ENCODE measurements around the gene NRL. TPM values are rescaled to one million over a fixed set of nuclear protein-coding genes. Genes with fewer than 3 reads are reported as not detected.

NRL gene
- polyA plus RNA-seq, 3 donors, result 1.8 to 3.7 (median 2.9) TPM

DNA sequence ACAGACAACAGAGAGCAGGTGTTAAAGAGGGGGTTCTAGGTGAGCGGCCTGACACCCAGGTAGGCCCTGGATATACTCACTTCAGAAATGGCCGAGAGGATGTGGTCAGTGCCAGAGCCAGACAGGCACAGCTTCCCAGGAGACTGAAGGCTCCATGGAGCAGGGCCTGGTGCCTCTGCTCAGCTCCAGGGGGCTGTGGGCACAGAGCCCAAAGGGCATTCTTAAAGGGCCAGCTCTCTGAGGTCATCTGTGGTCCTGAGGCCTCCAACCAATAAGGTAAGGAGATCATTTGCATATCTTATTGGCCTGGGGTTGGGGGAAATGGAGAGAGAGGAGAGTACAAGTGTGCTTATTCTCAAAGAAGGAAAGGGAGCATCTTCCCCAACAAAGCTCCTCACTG, 30.3 kb downstream of the NRL start:
- no peak for DNase-seq (ENCODE audit: low read depth in 3 of 3, low spot score in 2 of 3)

DNA sequence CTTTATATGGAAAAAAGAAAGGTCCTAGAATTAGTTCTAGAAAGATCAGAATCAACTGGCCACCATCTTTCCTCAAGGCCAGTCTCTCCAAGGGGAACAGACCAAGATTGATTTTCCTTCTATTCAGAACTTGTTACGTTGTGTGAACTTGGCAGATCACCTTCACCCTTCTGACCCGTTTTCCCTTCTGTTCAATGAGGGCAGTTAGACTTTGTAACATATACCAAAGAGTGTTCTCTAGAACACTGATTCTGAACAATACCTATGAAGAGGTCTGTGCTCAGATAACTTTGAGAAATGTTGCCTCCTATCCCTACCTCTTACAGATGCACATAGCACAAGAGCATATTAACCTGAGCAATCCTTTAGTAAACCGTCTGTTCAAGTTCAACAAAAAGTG, 31.3 kb downstream of the NRL start:
- no peak for DNase-seq (ENCODE audit: low read depth in 3 of 3, low spot score in 2 of 3)

DNA sequence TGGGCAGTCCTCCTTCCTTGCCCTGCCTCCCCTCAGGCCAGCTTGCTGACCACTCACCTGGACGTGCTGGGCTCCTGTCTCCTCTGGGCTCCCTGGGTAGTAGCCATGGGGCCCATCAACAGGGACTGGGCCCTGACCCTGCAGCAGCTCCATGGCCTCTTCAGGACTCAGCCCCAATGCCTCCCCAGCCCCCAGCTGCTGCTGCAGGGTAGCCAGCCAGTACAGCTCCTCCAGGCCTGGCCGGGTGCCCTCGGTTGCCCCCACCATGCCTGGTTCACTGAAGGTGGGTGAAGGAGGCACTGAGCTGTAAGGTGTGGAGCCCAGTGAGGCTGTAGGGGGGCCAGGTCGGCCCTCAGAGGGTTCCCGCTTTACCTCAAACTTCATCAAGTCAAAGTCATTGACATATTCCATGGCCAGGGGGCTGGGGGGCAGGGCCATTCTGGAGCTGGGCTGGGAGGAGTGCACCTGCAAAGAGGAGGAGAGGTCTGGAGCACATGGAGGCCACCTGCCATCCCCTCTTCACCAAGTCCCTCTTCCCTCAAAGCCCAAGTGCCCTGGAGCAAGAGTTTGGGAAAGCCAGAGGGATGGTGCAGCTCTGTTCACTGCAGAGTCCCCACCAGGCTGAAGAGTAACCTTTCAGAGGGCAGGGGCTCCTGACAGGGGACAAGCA, 32.2 kb downstream of the NRL start:
- DNase-seq (ENCODE audit: low read depth in 3 of 3, low spot score in 2 of 3), result no peak

DNA sequence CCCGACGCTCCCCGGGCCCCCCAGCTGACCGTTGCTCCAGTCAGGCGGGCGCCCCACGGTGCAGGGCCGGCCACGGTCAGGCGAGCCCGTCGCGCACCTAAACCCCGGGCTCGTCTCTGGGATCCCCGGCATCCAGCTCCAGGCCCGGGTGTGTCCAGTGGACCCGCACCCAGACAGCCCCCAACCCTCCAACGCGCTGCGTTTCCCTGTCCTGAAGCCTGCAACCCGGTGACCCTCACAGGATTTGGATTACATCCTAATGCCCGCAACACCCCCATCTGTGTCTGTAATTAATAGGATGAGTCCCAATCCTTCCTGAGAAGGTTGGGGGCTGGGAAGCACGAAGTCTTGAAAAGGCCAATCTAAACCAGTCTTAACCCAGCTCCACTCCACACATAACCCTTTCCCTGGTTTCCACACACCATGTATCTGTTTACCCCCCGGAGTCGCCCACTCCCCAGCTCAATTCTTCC, 33.0 kb downstream of the NRL start:
- no peak for DNase-seq (ENCODE audit: low read depth in 3 of 3, low spot score in 2 of 3)

DNA sequence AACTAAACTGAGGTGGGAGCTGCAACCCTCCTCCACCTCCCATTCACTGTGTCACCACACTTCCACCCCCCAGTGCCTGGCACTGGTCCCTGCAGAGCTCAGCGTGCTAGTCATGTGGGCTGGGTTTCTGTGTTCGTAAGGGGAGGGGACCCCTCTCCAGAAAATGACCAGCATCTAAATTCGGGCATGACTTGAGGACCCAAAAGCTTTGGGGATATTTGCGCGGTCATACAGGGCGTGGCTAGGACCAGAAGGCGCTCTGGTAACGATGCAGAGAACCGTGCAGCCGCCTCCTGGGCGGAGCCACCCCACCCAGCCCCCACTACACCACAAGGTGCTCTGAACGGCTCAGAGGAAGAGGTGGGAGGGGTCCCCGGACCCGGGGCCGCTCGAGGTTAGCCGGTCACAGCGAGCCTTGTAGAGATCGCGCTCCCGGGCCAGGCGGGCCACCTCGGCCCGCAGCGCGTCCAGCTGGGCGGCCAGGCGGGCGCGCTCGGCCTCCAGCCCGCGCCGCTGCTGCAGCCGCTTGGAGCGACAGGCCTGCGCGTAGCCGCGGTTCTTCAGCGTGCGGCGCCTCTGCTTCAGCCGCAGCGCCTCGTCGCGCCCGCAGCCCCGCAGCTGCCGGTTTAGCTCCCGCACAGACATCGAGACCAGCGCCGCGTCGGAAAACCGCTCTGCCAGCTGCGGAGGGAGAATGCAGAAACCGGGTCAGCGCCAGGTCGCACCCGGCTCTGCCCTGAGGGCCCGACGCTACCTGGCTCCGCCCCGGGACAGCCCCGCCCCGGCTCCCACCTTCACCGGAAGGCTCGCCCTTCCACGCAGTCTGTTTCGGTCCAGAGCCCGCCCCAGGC, 33.6 kb downstream of the NRL start:
- DNase-seq (ENCODE audit: low read depth in 3 of 3, low spot score in 2 of 3), result peak in 1 of 3 donors; percentile 30

DNA sequence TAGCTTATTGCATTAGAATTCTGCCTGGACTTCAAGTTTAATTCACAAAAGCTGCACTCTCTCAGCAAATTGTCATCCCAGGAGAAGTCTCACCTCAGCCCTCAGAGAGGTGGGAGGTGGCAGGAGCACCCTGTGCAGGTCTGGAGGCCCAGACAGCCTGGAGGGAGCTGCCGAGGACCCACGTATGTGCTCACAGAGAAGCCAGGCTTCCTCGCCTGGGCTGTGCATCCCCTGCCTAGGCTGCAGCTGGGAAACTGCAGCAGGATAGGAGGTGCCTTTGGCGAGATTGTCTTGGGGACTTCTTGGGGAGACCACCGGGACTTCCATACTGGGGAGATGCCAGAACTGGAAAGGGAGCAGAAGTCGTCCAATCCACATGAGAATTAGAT, 34.6 kb downstream of the NRL start:
- DNase-seq (ENCODE audit: low read depth in 3 of 3, low spot score in 2 of 3), result no peak

DNA sequence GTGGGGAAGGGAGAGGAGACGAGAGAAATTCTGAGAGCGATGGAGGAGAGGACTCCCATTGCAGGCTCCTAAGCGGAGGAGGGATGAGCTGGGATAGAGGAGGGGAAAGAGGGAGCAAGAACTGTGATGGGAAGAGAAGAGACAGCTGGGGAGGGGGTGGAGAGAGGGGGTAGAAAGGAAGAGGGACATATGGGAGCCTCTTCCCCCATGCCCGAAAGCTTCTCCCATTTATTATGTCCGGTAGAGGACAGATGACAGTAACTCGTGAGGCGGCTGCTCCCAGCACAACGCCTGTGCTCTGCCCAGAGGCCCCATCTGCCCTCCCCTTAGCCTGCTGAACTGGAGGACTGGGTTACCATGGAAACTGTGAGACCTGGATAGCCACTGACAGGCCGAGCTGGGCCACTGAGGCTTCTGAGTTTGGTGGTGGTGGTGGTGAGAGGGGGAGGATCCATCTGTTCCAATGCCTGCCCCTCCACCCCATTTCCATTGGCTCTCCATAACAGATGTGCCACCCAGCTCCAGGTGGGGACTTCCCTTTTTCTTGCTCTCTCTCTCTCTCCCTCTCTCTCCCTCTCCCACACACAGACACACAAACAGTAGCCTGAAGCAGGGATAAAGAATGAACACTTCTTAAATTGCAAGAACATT, 35.1 kb downstream of the NRL start:
- DNase-seq (ENCODE audit: low read depth in 3 of 3, low spot score in 2 of 3), result no peak

DNA sequence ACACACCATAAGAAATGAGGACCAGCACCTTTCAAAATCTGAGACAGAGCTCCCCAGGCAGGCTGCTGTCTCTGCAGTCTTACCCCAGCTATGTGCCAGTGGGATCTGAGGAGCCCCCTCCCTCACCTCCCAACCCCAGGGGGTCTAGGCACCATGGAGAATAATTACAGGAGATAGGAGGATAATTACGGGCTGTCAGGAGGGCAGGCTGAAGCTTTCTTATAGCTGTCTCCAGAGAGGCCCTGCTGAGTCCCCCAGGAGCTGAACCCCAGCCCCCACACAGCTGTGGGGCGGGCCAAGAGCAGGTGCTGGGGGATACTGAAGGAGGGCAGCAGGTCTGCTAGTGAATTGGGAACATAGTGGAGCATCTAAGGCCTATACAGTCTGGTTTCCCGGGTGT, 36.6 kb downstream of the NRL start:
- DNase-seq (ENCODE audit: low read depth in 3 of 3, low spot score in 2 of 3), result no peak

DNA sequence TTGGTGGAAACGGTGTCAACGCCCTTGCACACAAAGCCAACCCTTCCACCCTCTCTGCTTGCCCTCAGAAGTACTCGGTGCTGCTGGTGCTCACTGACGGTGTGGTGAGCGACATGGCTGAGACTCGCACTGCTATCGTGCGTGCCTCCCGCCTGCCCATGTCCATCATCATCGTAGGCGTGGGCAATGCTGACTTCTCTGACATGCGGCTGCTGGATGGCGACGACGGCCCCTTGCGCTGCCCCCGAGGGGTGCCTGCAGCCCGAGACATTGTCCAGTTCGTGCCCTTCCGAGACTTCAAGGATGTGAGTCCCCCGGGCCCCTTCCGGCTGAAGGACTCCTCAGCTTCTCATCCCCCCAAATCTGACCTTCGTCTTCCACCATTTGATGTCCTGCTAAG, 37.7 kb downstream of the NRL start:
- no peak for DNase-seq (ENCODE audit: low read depth in 3 of 3, low spot score in 2 of 3)

DNA sequence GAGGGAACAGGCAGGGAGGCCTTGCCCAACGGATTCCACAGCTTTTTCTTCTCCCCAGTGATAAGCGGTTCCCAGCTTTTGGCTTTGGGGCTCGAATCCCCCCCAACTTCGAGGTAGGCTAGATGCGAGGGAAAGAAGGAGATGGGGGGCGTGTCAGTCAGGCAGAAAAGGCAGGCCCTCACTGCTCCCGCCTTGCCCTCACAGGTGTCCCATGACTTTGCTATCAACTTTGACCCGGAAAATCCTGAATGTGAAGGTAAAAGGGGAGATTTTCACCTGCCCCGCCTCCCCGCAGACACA, 38.5 kb downstream of the NRL start:
- no peak for DNase-seq (ENCODE audit: low read depth in 3 of 3, low spot score in 2 of 3)

DNA sequence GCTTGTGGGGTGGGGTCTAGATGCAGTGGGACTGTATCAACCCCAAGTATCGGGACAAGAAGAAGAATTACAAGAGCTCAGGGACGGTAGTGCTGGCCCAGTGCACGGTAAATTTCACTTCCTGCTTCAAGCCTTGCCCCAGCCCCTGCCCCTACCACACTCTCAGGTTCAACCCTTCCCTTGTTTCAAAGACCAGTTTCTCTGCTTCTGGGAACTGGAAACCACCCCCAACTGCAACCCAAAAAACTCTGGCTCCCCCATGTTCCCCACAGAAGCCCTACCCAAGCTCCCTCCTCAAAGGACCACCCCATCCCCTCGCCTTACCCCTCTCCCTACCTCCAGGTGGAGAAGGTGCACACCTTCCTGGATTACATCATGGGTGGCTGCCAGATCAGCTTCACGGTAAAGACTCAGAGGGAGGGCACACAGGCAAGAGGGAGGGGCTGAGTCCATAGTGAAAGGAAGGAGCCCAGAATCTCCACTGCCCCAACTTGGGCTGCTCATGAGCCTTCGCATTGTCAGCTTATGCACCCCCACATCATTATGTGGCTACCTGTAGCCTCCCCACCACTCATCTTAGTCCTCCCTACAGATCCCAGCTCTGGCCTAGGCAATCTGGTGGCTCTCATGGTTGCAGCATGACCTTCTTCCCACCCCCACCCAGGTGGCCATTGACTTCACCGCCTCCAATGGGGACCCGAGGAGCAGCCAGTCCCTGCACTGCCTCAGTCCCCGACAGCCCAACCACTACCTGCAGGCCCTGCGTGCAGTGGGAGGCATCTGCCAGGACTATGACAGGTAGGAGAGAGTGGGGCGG, 39.1 kb downstream of the NRL start:
- no peak for DNase-seq (ENCODE audit: low read depth in 3 of 3, low spot score in 2 of 3)

DNA sequence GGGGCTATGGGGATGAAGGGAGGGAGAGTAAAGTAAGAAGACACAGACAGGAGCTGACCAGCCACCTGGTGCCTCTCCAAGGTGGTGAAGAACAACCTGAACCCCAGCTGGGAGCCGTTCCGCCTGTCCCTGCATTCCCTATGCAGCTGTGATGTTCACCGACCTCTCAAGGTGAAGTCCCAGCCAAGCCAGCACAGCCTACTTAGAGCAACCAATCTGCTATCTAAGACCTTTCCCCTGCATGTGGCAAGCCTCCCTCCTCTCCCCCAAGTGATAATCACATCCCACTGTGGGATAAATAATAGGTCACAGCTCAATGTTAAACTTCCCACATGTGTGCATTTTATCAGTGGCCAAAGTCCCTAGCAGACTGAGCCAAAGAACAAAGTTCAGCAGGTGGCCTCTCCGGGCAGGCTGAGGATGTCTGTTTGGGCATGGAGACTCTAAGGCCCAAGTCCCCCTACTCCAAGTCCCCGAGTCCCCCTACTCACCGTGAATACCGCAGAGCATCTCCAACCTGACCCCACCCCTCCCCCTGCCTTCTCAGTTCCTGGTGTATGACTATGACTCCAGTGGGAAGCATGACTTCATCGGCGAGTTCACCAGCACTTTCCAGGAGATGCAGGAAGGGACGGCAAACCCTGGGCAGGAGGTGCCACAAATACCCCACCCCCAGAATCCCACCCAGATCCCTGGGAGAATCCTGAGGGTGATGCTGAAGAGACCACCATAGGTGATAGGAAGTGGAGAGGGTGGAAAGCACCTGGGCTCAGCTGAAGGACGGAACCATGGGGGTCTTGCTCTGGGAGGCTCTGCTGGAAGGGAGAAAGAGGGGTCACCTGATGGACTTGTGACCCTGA, 39.9 kb downstream of the NRL start:
- DNase-seq (ENCODE audit: low read depth in 3 of 3, low spot score in 2 of 3), result no peak

DNA sequence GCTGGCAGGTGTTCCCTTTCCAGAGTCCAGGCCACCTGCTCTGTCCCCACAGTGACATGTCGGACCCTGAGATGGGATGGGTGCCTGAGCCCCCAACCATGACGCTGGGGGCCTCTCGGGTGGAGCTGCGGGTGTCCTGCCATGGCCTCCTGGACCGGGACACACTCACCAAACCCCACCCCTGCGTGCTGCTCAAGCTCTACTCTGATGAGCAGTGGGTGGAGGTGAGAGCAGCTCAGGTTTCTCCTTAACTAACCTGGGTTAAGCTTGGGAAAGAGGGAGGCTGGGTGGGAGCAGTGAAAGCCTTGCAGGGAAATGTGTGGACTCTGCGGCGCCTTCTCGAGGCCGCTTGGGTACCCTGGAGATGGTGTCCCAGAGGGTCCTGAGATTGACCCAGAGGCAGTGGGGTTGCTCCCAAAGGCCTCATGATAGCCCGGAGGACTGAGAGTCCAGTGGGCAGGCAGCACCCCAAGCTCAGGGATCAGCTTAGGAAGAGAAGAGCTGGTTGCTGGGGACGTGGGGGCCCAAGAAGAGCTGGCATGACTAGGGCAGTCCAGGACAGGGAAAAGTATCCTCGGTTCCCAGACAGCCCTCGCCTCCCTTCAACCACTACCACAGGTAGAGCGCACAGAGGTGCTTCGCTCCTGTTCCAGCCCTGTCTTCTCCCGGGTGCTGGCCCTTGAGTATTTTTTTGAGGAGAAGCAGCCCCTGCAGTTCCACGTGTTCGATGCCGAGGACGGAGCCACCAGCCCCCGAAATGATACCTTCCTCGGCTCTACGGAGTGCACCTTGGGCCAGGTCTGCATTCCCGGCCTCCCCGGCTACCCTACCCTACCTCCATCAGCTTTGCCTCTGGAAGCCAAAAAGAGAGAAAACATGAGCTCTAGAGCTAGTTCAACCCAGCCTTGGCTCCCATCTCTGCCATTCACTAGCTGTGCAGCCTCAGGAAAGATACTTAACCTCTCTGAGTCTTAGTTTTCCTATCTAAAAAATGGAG, 41.6 kb downstream of the NRL start:
- no peak for DNase-seq (ENCODE audit: low read depth in 3 of 3, low spot score in 2 of 3)

DNA sequence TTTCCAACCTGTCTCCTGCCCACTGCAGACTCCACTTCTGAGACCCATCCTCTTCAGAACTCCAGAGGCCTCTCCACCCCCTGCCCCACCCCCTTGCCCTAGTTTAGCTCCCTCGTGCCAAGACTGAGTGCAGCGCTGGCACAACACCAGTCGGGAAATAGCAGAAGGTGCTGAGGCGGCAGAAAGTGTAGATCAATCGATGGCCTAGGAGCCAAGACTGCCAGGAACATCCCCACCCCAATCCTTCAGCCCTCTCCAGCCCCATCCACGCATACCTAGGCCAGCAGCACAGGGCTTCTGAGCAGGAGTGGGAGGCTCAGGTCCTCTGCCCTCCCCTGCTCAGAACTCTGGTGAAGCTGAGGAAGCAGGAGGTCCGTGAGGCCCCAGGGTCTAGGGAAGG, 42.3 kb downstream of the NRL start:
- DNase-seq (ENCODE audit: low read depth in 3 of 3, low spot score in 2 of 3), result no peak

DNA sequence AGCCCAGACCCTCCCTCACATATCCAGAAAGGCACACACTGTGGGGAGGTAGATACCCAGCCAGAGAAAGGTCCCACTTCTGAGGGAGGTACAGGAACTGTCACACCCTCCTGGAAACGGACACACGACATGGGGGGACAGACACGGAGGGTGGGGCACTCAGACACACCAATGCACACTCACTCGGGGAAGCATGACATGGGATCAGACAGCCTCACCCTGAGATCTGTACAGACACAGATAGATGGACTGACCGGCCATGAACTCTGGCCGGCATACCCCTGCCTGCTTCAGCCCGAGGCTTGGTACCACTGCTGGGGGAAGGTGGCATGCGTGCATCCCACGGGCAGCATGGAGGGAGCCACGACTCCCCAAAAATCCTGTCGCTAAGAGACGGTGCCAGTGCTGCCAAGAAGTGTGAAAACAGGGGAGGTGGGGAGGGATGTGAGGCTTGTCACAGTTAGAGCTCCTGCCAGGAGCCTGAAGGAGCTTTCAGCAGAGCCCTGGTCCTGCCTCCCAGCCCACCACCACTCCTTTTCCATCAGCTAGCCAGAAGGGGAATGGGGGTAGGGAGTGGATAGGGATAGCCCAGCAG, 42.8 kb downstream of the NRL start:
- DNase-seq (ENCODE audit: low read depth in 3 of 3, low spot score in 2 of 3), result no peak

DNA sequence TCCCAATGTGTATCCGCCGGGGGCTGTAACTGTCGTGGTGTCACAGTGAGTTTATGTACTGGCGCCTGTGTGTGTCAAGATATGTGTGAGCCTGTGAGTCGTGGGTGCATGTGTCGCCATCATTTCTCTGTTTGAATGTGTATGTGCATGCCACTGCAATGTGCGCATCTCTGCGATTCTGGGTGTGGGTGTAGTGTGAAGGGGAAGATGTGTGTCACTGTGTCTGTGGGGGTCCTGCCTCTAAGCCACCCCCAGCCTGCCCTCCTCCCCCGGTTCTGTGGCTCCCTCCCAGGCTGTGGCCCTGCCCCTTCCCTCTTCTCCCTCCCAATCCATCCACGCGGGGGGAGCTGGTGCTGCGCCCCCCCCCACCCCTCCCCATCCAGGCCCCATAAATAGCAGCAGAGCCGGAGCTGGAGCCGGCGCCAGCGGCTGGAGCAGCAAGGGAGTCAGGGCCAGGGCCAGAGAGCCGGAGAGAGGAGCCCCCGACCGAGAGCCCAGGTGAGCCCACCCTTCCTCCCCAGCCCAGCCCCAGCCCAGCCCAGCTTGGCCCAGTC, 43.5 kb downstream of the NRL start, which contains the start of gene CPNE6:
Gene CPNE6 (plus strand): TSS at position 419 of the 554 bp plus-strand sequence. CDS start 1,375 bp downstream, outside the sequence.
- DNase-seq (ENCODE audit: low read depth in 3 of 3, low spot score in 2 of 3), result no peak

DNA sequence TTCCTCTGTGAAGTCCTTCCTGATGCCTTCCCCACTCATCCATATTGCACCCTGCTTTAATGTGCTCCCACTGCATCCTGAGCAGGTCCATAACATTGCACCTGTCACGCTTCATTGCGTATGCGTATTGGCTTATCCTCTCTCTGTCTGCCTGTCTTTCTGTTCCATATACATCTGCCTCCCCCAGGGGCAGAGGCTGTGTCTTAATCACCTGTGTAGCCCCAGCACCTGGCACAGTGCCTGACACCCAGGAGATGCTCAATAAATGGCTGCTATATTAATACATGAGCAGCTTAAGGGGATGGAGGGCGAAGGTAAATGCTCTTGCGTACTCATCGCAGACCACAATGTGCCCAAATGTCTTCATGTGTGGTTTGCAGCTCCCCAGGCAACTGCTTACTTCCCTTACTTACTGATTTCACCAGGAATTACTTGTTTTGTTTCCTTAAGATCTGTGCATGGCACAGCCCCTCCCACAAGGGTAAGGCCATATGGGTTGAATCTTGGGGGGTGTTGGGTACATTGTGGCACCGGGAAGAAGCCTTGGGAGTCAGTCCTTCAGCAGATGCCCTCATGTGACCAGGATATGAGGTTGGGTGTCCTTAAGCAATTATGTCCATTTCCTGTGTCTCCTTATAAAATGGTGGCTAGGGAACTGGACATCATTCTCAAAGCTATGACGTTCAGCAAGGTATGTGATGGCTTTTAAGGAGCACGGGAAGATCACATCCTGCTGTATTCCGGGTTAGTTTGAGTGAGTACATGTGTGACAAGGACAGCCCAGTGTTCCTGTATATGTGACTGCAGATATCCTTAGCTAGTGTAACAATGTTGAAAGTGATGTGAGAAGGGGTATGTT, 44.2 kb downstream of the NRL start:
- DNase-seq (ENCODE audit: low read depth in 3 of 3, low spot score in 2 of 3), result no peak

All from right renal cortex interstitium (tissue), 3 donors.